CD1c-positive myeloid dendritic cell (primary cell): Measurements from ENCODE around the gene PAIP1.
"Not testable (repeated sequence)": the region's sequence is repeated elsewhere in the genome, so short reads cannot be mapped to it uniquely, and the experiment has no call there.

Source experiments
- DNase-seq: peaks from one replicate; pipeline ENCODE4 v3.0.0-alpha.2; 2016; ENCODE audit errors: extremely low spot score

The PAIP1 gene

DNA sequence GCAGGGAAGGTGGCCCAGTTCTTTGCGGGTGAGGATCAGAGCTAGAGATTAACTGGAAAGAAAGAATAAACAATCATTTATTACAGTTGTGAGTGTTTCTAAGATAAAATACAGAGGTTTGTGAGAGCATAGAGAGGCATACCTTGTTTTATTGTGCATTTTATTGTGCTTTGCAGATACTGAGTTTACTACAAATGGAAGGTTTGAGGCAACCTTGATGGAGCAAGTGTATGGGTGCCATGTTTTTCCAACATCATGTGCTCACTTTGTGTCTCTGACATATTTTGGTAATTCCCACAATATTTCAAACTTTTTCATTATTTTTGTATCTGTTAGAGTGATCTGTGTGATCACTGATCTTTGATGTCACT is 41.2 kb downstream of the PAIP1 start:
- DNase-seq = no peak

DNA sequence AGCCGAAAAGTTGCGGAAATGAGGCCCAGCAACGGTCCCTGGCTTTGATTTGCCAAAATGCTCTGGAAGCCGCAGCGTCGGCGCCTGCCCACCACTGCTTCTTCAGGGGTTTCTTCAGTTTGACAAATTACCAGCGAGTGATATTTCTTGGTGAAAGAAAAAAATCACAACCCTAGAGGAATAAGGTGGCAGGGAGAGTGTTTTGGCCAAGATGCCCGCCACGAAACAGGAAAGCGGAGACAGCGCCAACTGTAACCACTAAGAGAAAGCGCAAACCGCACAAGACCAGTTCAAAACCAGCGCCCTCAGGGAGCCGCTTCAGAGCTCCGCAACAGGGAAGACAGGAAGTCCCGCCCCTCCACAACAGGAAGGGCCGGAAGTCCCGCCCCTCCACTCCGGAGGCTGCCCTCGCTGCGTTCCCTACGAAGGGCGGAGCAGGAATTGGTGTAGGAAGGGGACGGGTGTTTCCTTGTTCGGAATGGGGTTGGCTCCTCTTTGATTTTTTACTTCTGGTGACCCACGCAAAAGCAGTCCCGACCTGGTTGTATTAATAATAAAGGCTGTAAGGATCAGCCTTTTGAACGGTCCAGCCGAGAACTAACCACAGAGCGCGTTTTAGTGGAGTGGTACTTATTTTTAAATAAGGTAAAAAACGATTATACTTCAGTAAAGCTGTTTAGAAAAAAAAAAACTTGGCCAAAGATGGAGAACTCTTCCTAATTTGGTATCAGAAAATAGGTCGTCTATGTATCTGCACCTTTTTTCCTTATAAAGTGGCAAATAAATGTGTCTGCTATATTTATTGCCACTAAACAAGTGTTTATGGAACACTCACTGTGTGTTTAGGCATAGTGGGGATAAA is 41.8 kb downstream of the PAIP1 start, which contains the start of gene C5orf34:
C5orf34 (minus strand) TSS at position 333 of the 862 bp plus-strand sequence. CDS start 5,809 bp downstream, outside the sequence.
- DNase-seq = peak; percentile 98

DNA sequence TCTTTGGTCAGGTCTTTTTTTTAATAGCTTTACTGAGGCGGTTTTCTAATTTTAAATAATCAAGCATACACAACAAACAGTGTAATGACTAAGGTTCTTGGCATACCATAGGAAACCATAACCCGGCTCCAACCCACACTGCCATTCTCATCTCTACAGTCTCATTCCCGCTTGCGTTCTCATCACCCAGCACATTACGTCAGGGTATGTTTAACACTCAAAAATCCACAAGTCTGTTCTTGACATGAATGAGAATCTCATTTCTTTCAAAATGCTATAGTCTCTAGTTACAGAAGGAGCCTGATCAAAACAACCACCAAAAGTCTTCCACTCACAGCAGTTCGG is 42.4 kb downstream of the PAIP1 start:
- DNase-seq = no peak

DNA sequence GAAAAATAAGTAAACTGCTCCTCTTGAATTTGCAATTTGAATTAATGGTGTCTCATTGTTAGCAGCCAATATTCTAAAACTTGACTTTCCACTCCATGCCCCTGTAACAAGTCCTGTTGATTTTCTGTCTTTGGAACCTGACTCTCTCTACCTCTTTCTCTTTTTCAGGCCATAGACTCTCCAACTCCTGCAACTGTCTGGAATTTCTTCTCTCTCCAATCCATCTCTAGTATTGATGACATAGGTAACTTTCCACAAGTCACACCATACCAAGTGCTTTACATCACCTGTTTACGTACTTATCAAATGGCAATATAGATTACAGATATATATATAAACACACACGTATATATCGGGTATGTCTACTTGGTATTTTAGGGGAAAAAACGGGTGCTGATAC is 42.9 kb downstream of the PAIP1 start:
- DNase-seq = no peak

DNA sequence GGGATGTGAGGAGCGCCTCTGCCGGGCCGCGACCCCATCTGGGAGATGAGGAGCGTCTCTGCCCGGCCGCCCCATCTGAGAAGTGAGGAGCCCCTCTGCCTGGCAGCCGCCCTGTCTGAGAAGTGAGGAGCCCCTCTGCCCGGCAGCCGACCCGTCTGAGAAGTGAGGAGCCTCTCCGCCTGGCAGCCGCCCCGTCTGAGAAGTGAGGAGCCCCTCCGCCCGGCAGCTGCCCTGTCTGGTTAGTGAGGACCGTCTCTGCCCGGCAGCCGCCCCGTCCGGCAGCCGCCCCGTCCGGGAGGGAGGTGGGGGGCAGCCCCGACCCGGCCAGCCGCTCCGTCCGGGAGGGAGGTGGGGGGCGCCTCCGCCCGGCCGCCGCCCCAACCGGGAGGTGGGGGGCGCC is 45.8 kb downstream of the PAIP1 start:
- not testable (repeated sequence) for DNase-seq

DNA sequence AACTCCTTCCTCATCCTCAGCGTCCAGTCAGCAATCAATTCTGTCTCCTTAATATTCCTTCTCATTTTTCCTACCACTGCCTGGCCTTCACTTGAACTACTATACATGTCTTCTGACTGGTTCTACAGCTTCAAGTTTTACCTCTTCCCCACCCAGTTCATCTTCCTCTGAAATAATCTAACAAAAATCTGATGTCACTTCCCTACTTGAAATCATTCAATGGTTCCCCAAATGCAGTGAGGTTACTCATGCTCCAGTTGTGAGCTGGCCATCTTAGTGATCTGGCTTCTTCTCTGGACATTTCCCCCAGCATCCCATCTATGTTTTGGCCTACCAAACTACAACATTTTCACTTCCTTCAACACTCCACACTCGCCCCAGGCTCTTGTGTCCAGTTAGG is 58.3 kb downstream of the PAIP1 start:
- DNase-seq = peak; percentile 61

DNA sequence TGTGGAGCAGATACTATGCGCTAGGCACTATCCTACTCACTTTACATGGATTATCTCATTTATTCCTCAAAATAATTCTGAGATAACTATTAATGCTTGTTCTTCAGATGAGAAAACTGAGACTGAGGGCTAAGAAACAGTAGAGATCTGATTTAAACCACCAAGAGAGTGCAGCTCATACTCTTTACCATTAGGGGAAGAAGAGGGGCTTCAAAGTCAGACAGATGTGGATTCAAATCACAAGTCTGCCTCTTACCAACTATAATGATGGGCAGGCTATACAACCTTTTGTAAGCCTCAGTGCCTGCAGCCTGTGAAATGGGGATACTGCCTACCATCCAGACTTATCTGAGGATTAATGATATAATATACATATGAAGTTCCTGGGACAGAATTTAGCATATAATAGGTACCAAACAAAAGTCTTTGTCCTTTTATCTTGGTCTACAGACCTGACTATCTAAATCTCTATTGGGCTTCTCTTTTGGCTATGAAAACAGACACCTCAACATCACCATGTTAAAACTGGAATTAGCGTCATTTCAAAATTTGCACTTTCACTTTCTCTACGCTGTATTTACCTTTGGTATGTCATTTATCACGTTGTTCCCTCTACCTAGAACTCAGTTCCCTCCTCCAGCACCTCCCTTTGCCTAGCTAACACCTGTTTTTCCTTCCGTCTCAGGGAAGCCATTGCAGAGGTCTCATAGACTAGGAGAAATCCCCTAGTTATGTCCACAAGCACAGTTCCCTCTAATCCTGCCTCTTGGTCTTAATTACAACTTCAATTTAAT is 59.4 kb downstream of the PAIP1 start:
- DNase-seq = no peak

DNA sequence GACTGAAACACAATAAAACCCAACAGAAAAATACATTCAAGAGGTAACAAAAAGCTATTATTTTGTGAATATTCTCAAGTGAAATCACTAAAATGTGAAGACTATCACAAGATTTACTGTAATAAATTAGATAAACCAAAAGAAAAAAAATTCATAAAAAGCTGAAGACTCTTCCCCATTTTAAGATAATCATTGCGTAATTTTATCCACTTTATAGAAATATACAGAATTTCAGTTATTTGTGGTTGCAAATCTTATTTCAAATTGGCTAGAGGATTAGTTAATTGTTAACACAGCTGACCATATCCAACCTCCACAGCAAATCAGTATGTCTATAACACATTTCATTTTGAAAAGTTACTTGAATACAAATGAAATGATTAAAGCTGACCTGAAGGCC is 65.6 kb downstream of the PAIP1 start:
- DNase-seq = no peak

DNA sequence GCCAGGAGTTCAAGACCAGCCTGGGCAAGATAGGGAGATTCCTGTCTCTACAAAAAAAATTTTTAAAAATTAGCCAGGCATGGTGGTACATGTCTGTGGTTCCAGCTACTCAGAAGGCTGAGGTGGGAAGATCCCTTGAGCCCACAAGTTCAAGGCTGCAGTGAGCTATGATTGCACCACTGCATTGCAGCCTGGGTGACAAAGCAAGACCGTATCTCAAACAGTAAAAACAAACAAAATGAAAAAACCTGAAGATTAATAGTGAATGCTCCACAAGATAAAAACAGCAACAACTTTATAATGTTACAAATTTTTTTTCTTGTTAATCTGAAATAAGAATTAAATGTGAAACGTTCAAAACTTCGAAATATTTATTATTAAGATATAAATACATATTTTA is 70.5 kb downstream of the PAIP1 start:
- DNase-seq = no peak

DNA sequence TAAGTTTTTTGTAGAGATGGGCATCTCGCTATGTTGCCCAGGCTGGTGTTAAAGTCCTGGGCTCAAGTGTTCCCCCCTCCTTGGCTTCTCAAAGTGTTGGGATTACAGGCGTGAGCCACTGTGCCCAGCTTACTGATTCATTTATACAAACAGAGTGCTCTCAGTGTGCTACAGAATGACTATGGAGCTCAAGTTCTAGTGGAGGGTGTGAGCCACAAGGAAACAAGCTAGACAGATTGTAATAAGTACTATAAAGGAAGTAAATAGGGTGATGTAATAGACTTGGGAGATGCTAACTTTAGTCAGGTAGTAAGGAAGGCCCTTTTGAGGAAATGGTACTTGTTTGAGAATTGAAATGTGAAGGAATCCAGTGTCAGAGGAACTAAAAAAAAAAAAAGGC is 71.5 kb downstream of the PAIP1 start:
- DNase-seq = peak; percentile 10

DNA sequence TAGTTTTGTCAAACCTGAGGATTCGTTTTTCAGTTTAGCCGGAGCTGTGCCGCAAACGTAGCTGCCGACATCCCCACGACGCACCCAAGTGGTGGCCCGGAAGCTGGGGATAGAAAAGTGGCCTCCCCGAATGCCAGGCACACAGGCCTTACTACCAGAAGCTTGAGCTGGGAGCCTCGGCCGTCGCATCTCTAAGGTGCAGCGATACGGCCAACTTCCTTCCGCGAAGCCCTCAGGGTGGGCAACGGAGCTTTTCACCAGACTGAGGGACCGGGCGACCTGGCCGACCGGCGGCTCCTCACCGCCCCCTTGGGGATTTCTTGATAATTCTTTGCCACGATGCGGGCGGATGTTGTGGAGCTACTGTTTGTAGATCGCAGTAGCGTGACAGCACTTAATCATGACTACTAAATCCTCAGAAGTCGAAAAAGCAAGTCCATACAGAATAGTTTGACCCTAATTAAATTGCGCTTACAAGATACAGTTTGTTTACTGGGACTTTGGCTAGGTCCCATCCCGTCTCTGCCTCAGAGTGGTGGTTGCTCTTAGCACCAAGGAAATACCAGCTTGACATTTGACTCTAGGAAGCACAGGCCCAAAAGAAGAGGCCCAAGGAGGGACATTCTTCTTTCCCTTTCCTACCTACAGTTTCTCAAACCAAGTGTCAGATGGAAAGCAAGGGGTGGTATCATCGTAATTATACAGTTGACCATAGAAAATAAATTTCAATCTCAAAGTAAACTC is 72.6 kb downstream of the PAIP1 start:
- peak; percentile 90 for DNase-seq

DNA sequence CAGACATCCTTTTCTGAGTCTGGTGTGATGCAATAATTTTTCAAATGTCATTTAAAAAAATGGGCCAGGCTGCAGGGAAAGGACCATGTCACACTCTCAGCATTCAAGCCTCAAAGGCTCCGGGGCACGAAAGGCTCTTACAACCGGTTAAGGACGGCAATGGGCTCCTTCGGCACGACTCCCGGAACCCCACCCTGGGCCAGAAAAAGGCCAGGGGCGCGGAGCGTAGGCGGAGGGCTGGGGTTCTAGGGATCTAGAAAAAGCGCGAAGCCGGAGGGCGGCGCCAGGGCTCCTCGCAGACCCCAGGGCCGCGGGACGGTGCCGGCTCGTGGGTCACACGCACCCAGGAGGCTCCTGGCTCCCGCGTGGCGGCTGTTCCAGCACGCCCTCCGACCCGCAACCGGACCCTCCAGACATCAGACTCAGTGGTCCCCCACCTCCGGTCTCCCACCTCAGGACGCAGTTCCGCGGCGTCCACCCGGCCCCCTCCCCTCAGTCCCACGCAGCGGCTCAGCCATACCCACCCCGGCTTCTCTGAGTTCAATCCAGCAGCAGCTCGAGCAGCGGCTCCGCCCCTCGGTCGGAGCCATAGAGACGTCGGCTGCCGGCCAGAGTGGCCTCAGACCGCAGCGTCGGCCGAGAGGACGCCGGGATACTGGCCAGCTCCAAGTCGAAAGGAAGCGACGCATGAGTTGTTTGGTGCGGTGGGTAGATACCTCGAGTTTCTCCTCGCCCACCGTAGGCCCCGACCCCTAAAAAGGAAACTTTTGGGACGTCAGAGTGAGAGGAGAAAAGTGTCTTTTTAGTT is 73.4 kb downstream of the PAIP1 start, which contains the start of gene TMEM267:
TMEM267 (minus strand) TSS at position 568 of the 808 bp plus-strand sequence. CDS start 29,896 bp downstream, outside the sequence.
- DNase-seq = peak; percentile 95

DNA sequence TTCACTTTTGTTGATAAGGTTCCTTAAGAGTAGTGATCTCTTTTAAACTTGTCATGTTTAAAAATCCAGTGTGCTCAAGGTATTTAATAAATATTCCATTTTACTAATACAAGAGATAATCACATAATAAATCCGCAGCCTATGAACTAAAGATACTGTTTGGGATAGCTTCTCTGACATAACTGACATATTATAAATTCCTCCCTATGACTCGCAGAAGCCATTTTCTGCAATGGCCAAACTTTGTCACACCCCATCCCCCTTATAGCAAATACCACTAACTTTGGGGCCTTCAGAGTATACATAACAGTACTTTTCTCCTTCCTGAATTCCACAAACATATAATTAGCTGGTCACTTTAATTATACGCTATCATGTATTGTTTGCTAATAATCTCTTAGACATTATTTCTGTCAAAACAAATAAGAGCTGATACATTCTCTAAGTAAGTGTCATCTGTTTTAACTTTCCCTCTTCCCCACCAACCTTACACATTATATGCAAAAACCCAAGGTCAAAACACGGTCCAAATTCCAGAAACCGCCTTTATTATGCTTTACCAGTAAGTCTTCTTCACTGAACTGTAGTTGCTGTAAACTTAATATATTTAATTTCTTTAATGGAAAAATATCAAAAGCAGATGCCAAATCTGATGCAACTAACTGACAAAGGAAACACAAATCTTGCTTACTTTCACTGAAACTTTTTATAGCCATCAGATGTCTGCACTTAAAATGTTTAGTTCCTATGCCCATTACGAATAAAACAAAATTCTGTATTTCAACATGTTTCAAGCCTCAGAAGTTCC is 74.2 kb downstream of the PAIP1 start:
- no peak for DNase-seq
